CD14-positive monocyte (primary cell): ENCODE data around the gene ADAMTSL1. TPM values are rescaled to one million over a fixed set of nuclear protein-coding genes. Genes with fewer than 3 reads are reported as not detected.

ENCODE experiments used
- DNase-seq, 3 donors: peaks; one replicate each; pipeline ENCODE4 v3.0.0-alpha.2; 2011 to 2022
- H2AFZ ChIP-seq: 2 replicates; pipeline ENCODE4 v1.6.0; 2012; ENCODE audit warnings: mild to moderate bottlenecking, low read depth, low read length, inconsistent platforms; ENCODE audit not compliant: insufficient read depth, poor library complexity, severe bottlenecking
- H3K27ac ChIP-seq, 2 donors: 1 replicate in 1 of 2; 2 replicates in 1 of 2; pipeline ENCODE4 v1.5.1; 2012 to 2013; ENCODE audit warnings: low read length in 2 of 2, control low read depth in 1 of 2, inconsistent platforms in 1 of 2, low read depth in 1 of 2, mild to moderate bottlenecking in 1 of 2
- H3K27me3 ChIP-seq, 2 donors: one replicate each; pipeline versions ENCODE4 v1.6.0 to v1.6.1; 2011 to 2013; ENCODE audit warnings: low read length in 2 of 2; ENCODE audit not compliant: control insufficient read depth in 2 of 2, insufficient read depth in 2 of 2
- H3K36me3 ChIP-seq, 2 donors: replicated peaks in 1 of 2; 1 replicate in 1 of 2; 2 replicates in 1 of 2; pipeline versions ENCODE4 v1.5.1 to v1.6.1; 2012 to 2013; ENCODE audit warnings: low read length in 2 of 2, control low read depth in 1 of 2, inconsistent platforms in 1 of 2, mild to moderate bottlenecking in 1 of 2; ENCODE audit not compliant: insufficient read depth in 2 of 2, control insufficient read depth in 1 of 2
- H3K4me1 ChIP-seq, 2 donors: 1 replicate in 1 of 2; 2 replicates in 1 of 2; pipeline versions ENCODE4 v1.5.1 to v1.6.1; 2012 to 2013; ENCODE audit warnings: low read length in 2 of 2, control low read depth in 1 of 2, inconsistent platforms in 1 of 2, mild to moderate bottlenecking in 1 of 2, moderate library complexity in 1 of 2; ENCODE audit not compliant: insufficient read depth in 2 of 2, control insufficient read depth in 1 of 2
- H3K4me2 ChIP-seq: replicated peaks from 2 replicates; pipeline ENCODE3; 2012; ENCODE audit warnings: low read length, moderate library complexity, mild to moderate bottlenecking; ENCODE audit not compliant: poor library complexity, severe bottlenecking; ENCODE audit errors: extremely low read depth
- H3K4me3 ChIP-seq, 3 experiments: fragments of 200-600 bp in 1 of 3; sonication (generic) in 1 of 3; replicated peaks in 1 of 3; 1 replicate in 2 of 3; 2 replicates in 1 of 3; pipeline ENCODE4 v1.5.1; 2011 to 2013; ENCODE audit warnings: low read length in 3 of 3, mild to moderate bottlenecking in 3 of 3, control low read depth in 2 of 3, low read depth in 2 of 3, inconsistent platforms in 1 of 3, moderate library complexity in 1 of 3
- H3K79me2 ChIP-seq: 2 replicates; pipeline ENCODE4 v1.6.0; 2012; ENCODE audit warnings: mild to moderate bottlenecking, control low read depth, inconsistent platforms, low read length, moderate library complexity; ENCODE audit not compliant: insufficient read depth
- H3K9ac ChIP-seq: 2 replicates; pipeline ENCODE4 v1.6.0; 2017; ENCODE audit warnings: low read length, mild to moderate bottlenecking; ENCODE audit not compliant: insufficient read depth, poor library complexity, severe bottlenecking
- H3K9me3 ChIP-seq, 2 donors: replicated peaks in 1 of 2; 1 replicate in 1 of 2; 2 replicates in 1 of 2; pipeline versions ENCODE4 v1.5.1 to v1.6.1; 2012 to 2013; ENCODE audit warnings: low read length in 2 of 2, control low read depth in 1 of 2; ENCODE audit not compliant: control insufficient read depth in 1 of 2, insufficient read depth in 1 of 2
- H4K20me1 ChIP-seq: 2 replicates; pipeline ENCODE4 v1.6.0; 2012; ENCODE audit warnings: mild to moderate bottlenecking, low read length, control low read depth, moderate library complexity; ENCODE audit not compliant: insufficient read depth
- H3K27ac Mint-ChIP-seq, 7 donors: one replicate each; pipeline ENCODE4 v1.8.0; 2020; ENCODE audit warnings: mild to moderate bottlenecking in 7 of 7, mixed read lengths in 7 of 7, moderate library complexity in 6 of 7, inconsistent platforms in 2 of 7
- H3K27me3 Mint-ChIP-seq, 3 donors: one replicate each; pipeline ENCODE4 v1.8.0; 2021 to 2022; ENCODE audit warnings: low read depth in 3 of 3, mild to moderate bottlenecking in 3 of 3, mixed read lengths in 3 of 3, moderate library complexity in 3 of 3, inconsistent platforms in 1 of 3
- H3K36me3 Mint-ChIP-seq, 2 donors: one replicate each; pipeline ENCODE4 v1.8.0; 2020; ENCODE audit warnings: mixed read lengths in 2 of 2, inconsistent platforms in 1 of 2, mild to moderate bottlenecking in 1 of 2
- H3K4me1 Mint-ChIP-seq: one replicate; pipeline ENCODE4 v1.8.0; 2020; ENCODE audit warnings: mild to moderate bottlenecking, mixed read lengths
- H3K4me3 Mint-ChIP-seq, 2 donors: one replicate each; pipeline ENCODE4 v1.8.0; 2020; ENCODE audit warnings: mild to moderate bottlenecking in 2 of 2, mixed read lengths in 2 of 2, moderate library complexity in 1 of 2
- H3K9me3 Mint-ChIP-seq, 7 donors: one replicate each; pipeline ENCODE4 v1.8.0; 2020 to 2022; ENCODE audit warnings: mixed read lengths in 7 of 7, mild to moderate bottlenecking in 6 of 7, moderate library complexity in 6 of 7, inconsistent platforms in 2 of 7
- CTCF ChIP-seq: fragments of 200-600 bp; IDR thresholded peaks from one replicate; pipeline ENCODE4 v1.8.0; 2022; ENCODE audit warnings: antibody characterized with exemption, mild to moderate bottlenecking
- WGBS: methylation state at CpG from one replicate; pipeline ENCODE4 v1.1.5; 2013; ENCODE audit warnings: missing lambda C conversion rate; ENCODE audit not compliant: insufficient coverage; 5-methylcytosine and 5-hydroxymethylcytosine counted together
- intact Hi-C, 2 donors: fragments of 100-400 bp; cut with micrococcal nuclease; formaldehyde crosslinking; loops; one replicate each; pipeline versions ENCODE4 v1.15.0 to v1.15.1; 2023
- polyA plus RNA-seq, 3 donors: library from polyadenylated mRNA; depleted of rRNA in 1 of 3; unstranded in 2 of 3; stranded (reverse) in 1 of 3; fragments of 300-500 nt in 2 of 3; fragments of >200 nt in 1 of 3; fragmentation: Illumina TruSeq in 2 of 3; gene quantifications; 1 replicate in 2 of 3; 2 replicates in 1 of 3; pipeline ENCODE4 v1.2.3, GENCODE V29; 2012 to 2021

The ADAMTSL1 gene
- polyA plus RNA-seq, 3 donors: not detected

- Histone ChIP-seq H3K27me3 (no peaks in the 10 kb centered on the region), H3K27ac (no peak overlapping the region), H3K4me3 (no peak overlapping the region), H3K79me2 (no peaks in the 10 kb centered on the region), H4K20me1 (no peaks in the 10 kb centered on the region), H3K4me1 (no peaks in the 10 kb centered on the region), H2AFZ (no peak overlapping the region), H3K36me3 (no peaks in the 10 kb centered on the region), H3K9ac (no peak overlapping the region), H3K9me3 (no peaks in the 10 kb centered on the region), H3K4me2 (no peak overlapping the region)
- no peak for TF ChIP-seq CTCF
- no peaks in the 10 kb centered on the region for H3K36me3 Mint-ChIP-seq
- no peaks in the 10 kb centered on the region for H3K4me1 Mint-ChIP-seq
- no CpG with 5 or more reads among the region's 4 CpGs for WGBS
- no peak for DNase-seq
- H3K27me3 Mint-ChIP-seq: no peaks in the 10 kb centered on the region
- intact Hi-C loops: no loop called here
- H3K4me3 Mint-ChIP-seq: no peak overlapping the region
- H3K27ac Mint-ChIP-seq: no peak overlapping the region
- peaks cover 0 to 2% (median 0%) of the 10 kb centered on the region in 7 donors for H3K9me3 Mint-ChIP-seq
These were observed 166.0 kb downstream of the ADAMTSL1 start for GRCh38 chr9:18639911-18640310.

- DNase-seq: no peak
- H2AFZ ChIP-seq: no peak overlapping the region
- no peak for TF ChIP-seq CTCF
- H3K27me3 Mint-ChIP-seq: peaks cover 0 to 1% (median 0%) of the 10 kb centered on the region in 3 donors
- no peaks in the 10 kb centered on the region for H4K20me1 ChIP-seq
- no peaks in the 10 kb centered on the region for H3K36me3 ChIP-seq
- H3K4me1 ChIP-seq: no peaks in the 10 kb centered on the region
- H3K4me3 ChIP-seq: no peak overlapping the region
- no peaks in the 10 kb centered on the region for H3K27me3 ChIP-seq
- intact Hi-C loops: no loop called here
- no peaks in the 10 kb centered on the region for H3K36me3 Mint-ChIP-seq
- H3K4me1 Mint-ChIP-seq: no peaks in the 10 kb centered on the region
- H3K79me2 ChIP-seq: no peaks in the 10 kb centered on the region
- no peaks in the 10 kb centered on the region for H3K9me3 ChIP-seq
- no peak overlapping the region for H3K27ac ChIP-seq
- no peak overlapping the region for H3K9ac ChIP-seq
- WGBS: 78% methylated on average over 4 of the region's 5 CpGs
- H3K4me2 ChIP-seq: no peak overlapping the region
- H3K27ac Mint-ChIP-seq: no peak overlapping the region
- no peak overlapping the region for H3K4me3 Mint-ChIP-seq
- H3K9me3 Mint-ChIP-seq: no peaks in the 10 kb centered on the region
These were observed 185.1 kb downstream of the ADAMTSL1 start for GRCh38 chr9:18658804-18659705.
